ENCODE measurements around the gene GJA5.

GRCh38 chr1:147740391-147740790 is 20.0 kb downstream of the GJA5 start:
- TF ChIP-seq CTCF (conservative IDR thresholded peaks at IDR 0.05; ENCODE audit: low read depth in 2 of 2) = no peak
- no peak for TF ChIP-seq POLR2AphosphoS5 (IDR thresholded peaks at IDR 0.05; ENCODE audit: low read depth)
- no peak for TF ChIP-seq EZH2 (IDR thresholded peaks at IDR 0.05; ENCODE audit: low read depth, unreplicated experiment)
